Ishikawa (cell line): ENCODE data around the gene RIPOR2.

Experiments
- CEBPB ChIP-seq: IDR thresholded peaks from 2 replicates; pipeline ENCODE4 v1.6.1; 2012
- CREB1 ChIP-seq: IDR thresholded peaks from 2 replicates; pipeline ENCODE4 v1.6.1; 2012; ENCODE audit warnings: low read depth
- EGR1 ChIP-seq: IDR thresholded peaks from 2 replicates; pipeline ENCODE4 v1.6.1; 2012
- EP300 ChIP-seq: IDR thresholded peaks from 2 replicates; pipeline ENCODE4 v1.6.1; 2012; ENCODE audit warnings: borderline replicate concordance
- FOXM1 ChIP-seq: IDR thresholded peaks from 2 replicates; pipeline ENCODE4 v1.6.1; 2012; ENCODE audit warnings: low read depth, borderline replicate concordance
- NFIC ChIP-seq: IDR thresholded peaks from 2 replicates; pipeline ENCODE4 v1.6.1; 2012
- RAD21 ChIP-seq: IDR thresholded peaks from 2 replicates; pipeline ENCODE4 v1.6.1; 2012; ENCODE audit warnings: low read depth
- TAF1 ChIP-seq: IDR thresholded peaks from 2 replicates; pipeline ENCODE4 v1.6.1; 2012; ENCODE audit warnings: low read depth, mild to moderate bottlenecking
- TCF12 ChIP-seq: IDR thresholded peaks from 2 replicates; pipeline ENCODE4 v1.6.1; 2012; ENCODE audit warnings: low read depth
- TEAD4 ChIP-seq: IDR thresholded peaks from 2 replicates; pipeline ENCODE4 v1.6.1; 2012
- YY1 ChIP-seq: IDR thresholded peaks from 2 replicates; pipeline ENCODE4 v1.6.1; 2012; ENCODE audit warnings: low read depth
- ZBTB7A ChIP-seq: IDR thresholded peaks from 2 replicates; pipeline ENCODE4 v1.6.1; 2012; ENCODE audit warnings: low read depth
- TF ChIP-seq, protein P1 (sequence below): IDR thresholded peaks from 2 replicates; pipeline ENCODE4 v1.6.1; 2012
- TF ChIP-seq, protein P2 (sequence below): IDR thresholded peaks from 2 replicates; pipeline ENCODE4 v1.6.1; 2012; ENCODE audit warnings: low read depth, mild to moderate bottlenecking
- TF ChIP-seq, protein P3 (sequence below): IDR thresholded peaks from 2 replicates; pipeline ENCODE4 v1.6.1; 2012

RIPOR2 gene

DNA sequence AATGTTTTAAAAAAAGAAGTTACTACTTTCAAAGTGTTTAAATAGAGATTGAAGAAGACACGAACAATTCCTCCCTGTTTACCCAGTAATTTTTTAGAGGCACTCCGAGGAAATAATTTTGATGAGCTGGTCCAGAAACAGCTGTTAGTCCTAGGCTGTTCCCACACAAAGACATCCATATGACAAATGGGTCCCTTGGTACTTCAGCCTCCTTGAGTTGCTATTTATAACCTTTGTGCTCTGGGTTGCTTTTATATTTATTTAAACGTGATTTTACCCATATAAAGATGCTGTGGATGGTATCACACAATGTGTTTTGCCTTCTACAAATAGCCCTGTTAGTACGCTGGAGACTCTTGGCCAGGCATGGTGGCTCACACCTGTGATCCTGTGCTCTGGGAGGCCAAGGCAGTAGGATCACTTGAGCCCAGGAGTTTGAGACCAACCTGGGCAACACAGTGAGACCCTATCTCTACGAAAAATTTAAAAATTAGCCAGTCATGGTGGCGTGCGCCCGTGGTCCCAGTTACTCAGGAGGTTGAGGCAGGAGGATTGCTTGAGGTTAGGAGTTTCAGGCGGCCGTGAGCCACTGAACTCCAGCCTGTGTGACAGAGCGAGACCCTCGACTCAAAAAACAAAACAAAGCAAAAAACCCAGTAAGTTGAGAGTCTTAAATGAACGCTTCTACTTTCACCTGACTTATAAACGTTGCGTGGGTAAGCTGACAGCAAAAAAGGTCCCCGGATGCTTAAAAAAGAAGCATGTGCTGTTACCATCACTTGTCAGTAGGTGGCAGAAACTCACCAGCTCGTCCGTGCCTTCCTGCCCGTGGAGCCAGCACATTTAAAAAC lies 80.1 kb downstream of the RIPOR2 start:
- no peak for TF ChIP-seq EP300
- TF ChIP-seq, protein P1, sequence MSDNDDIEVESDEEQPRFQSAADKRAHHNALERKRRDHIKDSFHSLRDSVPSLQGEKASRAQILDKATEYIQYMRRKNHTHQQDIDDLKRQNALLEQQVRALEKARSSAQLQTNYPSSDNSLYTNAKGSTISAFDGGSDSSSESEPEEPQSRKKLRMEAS = peak; percentile 51
- TF ChIP-seq RAD21 = peak; percentile 97
- no peak for TF ChIP-seq TEAD4
- TF ChIP-seq CREB1 = no peak

DNA sequence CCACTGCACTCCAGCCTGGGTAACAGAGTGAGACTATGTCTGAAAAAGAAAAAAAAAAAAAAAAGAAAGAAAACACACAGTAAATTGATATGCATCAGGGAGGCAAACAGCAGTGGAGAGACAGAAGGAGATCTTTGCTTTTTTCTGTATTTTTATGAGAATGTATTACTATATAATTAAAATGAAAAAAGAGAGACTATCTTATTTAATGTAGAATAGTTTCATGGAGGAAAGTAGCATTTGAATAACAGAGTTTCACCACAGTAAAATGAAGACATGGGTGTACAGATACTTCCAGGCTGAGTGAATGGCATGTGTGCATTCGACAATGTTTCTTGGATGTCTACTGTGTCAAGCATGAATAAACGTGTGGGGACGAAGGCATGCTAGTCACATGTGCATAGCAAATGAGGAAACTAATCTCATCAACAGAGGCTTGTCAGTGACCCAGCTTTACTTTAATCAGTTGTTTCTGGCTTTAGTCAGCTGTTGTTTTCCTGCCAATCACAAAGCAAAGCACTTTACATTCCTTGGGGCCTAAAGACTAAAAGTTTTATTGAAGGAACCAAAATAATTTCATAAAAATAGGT lies 81.6 kb downstream of the RIPOR2 start:
- no peak for TF ChIP-seq TAF1
- no peak for TF ChIP-seq EGR1
- no peak for TF ChIP-seq FOXM1
- no peak for TF ChIP-seq NFIC
- TF ChIP-seq CEBPB = no peak
- TF ChIP-seq CREB1 = no peak
- TF ChIP-seq YY1 = no peak
- no peak for TF ChIP-seq EP300
- TF ChIP-seq RAD21 = no peak
- TF ChIP-seq TEAD4 = no peak
- TF ChIP-seq, protein P1 = no peak
- TF ChIP-seq, protein P2, sequence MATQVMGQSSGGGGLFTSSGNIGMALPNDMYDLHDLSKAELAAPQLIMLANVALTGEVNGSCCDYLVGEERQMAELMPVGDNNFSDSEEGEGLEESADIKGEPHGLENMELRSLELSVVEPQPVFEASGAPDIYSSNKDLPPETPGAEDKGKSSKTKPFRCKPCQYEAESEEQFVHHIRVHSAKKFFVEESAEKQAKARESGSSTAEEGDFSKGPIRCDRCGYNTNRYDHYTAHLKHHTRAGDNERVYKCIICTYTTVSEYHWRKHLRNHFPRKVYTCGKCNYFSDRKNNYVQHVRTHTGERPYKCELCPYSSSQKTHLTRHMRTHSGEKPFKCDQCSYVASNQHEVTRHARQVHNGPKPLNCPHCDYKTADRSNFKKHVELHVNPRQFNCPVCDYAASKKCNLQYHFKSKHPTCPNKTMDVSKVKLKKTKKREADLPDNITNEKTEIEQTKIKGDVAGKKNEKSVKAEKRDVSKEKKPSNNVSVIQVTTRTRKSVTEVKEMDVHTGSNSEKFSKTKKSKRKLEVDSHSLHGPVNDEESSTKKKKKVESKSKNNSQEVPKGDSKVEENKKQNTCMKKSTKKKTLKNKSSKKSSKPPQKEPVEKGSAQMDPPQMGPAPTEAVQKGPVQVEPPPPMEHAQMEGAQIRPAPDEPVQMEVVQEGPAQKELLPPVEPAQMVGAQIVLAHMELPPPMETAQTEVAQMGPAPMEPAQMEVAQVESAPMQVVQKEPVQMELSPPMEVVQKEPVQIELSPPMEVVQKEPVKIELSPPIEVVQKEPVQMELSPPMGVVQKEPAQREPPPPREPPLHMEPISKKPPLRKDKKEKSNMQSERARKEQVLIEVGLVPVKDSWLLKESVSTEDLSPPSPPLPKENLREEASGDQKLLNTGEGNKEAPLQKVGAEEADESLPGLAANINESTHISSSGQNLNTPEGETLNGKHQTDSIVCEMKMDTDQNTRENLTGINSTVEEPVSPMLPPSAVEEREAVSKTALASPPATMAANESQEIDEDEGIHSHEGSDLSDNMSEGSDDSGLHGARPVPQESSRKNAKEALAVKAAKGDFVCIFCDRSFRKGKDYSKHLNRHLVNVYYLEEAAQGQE = no peak

DNA sequence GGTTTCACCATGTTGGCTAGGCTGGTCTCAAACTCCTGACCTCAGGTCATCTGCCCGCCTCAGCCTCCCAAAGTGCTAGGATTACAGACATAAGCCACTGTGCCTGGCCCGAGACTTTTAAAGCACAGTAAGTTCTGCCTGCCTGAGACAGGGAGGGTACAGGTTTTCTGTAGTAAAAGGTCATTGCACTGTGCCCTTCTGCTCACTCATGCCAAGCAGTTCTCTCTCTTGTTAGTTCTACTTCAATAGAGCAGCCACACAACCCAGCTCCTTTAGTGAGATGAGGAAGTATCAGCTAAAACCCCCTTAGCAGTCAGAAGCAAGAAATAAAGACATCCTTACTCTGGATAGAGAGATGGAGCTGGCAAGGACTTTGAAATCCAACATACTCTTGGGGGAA lies 84.7 kb downstream of the RIPOR2 start:
- TF ChIP-seq RAD21 (no peak), TCF12 (no peak), NFIC (no peak)

DNA sequence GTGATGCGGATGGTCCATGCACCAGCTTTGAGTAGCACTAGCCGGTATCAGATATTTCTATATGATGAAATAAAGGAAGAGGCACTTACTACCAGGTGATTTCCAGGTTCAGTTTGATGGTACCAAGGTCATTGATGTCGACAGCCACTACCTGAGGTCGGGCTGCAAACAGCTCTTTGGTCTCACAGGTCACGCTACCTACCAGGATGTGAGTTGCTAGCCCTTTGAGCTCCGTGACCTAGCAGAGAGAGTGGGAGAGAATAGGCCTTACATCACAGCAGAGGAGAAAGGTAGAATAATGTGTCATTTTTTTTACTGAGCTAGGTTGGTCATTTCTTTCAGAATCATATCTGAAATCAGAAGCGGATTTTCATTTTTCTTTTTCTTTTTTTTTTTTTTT lies 86.0 kb downstream of the RIPOR2 start:
- TF ChIP-seq, protein P3, sequence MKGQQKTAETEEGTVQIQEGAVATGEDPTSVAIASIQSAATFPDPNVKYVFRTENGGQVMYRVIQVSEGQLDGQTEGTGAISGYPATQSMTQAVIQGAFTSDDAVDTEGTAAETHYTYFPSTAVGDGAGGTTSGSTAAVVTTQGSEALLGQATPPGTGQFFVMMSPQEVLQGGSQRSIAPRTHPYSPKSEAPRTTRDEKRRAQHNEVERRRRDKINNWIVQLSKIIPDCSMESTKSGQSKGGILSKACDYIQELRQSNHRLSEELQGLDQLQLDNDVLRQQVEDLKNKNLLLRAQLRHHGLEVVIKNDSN = no peak
- TF ChIP-seq ZBTB7A (no peak), EGR1 (no peak)
- TF ChIP-seq, protein P1 = no peak

DNA sequence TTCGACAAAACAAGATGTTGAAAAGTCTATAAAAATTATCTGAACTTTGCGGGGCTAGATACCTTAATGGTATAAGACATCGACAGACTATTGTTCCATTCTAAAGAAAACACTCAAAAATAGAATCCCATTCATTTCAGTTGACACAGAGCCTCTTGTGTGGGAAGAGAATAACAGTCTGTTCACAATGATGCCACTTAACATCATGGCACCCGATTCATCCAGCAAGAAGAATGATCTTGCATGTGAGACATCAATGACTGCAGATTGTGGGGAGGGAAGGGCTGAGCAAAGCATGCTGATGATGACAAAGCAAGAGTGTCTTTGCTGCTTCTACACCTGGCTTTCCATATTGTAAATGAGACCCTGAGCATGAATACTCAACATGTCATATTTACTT lies 87.3 kb downstream of the RIPOR2 start:
- TF ChIP-seq RAD21 (no peak), YY1 (no peak), EGR1 (no peak), TAF1 (no peak), CREB1 (no peak), TCF12 (no peak), ZBTB7A (no peak)
- TF ChIP-seq, protein P3 = no peak
- TF ChIP-seq, protein P1 = no peak
- TF ChIP-seq, protein P2 = no peak

DNA sequence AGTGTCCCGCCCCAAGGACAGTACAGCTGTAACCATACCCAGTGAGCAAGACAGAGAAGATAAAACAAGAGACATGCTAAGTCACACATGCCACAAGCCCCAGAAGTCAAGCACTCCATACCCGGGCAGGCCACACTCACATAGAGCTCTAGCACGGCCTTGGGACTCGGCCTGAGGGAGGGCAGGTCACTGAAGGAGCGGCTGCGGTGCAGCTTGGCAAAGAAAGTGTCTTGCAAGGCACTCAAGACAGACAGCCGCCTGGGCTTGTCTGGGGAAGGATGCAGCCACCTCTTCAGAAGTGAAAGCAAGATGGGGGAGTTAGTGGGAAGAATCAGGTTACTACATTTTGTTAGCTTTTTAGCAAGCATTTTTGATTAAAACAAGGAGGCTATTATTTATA lies 88.4 kb downstream of the RIPOR2 start:
- no peak for TF ChIP-seq EGR1
- TF ChIP-seq, protein P2 = no peak
- no peak for TF ChIP-seq EP300
- no peak for TF ChIP-seq CREB1
- no peak for TF ChIP-seq NFIC
- no peak for TF ChIP-seq TEAD4
- no peak for TF ChIP-seq TAF1
- TF ChIP-seq YY1 = no peak
- TF ChIP-seq FOXM1 = no peak
